Measurements from ENCODE around the gene RBBP8NL. TPM values are rescaled to one million over a fixed set of nuclear protein-coding genes. Genes with fewer than 3 reads are reported as not detected.

The RBBP8NL gene
- polyA plus RNA-seq, 1 donor (not counting 4 experiments of a cell fraction or from before 2014, with no cell fraction given): 0.13 TPM

GRCh38 chr20:62363920-62364851 lies 63.2 kb downstream of the RBBP8NL start:
- FAIRE-seq (no peak), DNase-seq (ENCODE audit: low read depth, low spot score) (no peak)
- no peaks in the 10 kb centered on the region for H3K9me3 ChIP-seq (ENCODE audit: control insufficient read depth, low read depth, low read length)
- H3K4me3 ChIP-seq (ENCODE audit: control insufficient read depth in 2 of 3, extremely low read depth in 1 of 3, insufficient read depth in 2 of 3, low read depth in 1 of 3, low read length in 3 of 3): peak overlapping the region in 2 of 3 experiments; percentile 92 to 93
- H3K9me1 ChIP-seq (ENCODE audit: control insufficient read depth, extremely low read depth, insufficient read depth, low read length): no peaks in the 10 kb centered on the region
- H3K4me1 ChIP-seq (ENCODE audit: control insufficient read depth, extremely low read depth, insufficient read depth, low read length): peaks cover 69% of the 10 kb centered on the region
- no peak overlapping the region for H3K27ac ChIP-seq (ENCODE audit: control insufficient read depth, insufficient read depth, low read length)
- peaks cover 29% of the 10 kb centered on the region for H4K20me1 ChIP-seq (ENCODE audit: control insufficient read depth, extremely low read depth, insufficient read depth, low read length)
- H3K4me2 ChIP-seq (ENCODE audit: control insufficient read depth, extremely low read depth, insufficient read depth, low read depth, low read length): peak overlapping the region; percentile 96
- TF ChIP-seq CTCF (optimal IDR thresholded peaks at IDR 0.05 in 1 of 3, IDR thresholded peaks at IDR 0.05 in 1 of 3, conservative IDR thresholded peaks at IDR 0.05 in 1 of 3; ENCODE audit: extremely low read depth in 1 of 3, insufficient read depth in 2 of 3, low read length in 3 of 3) (no peak), EZH2 (IDR thresholded peaks at IDR 0.05; ENCODE audit: low read length) (no peak)
- peaks cover 45% of the 10 kb centered on the region for H3K79me2 ChIP-seq (ENCODE audit: control insufficient read depth, insufficient read depth, low read length)
- peaks cover 5 to 12% of the 10 kb centered on the region in 2 experiments for H3K36me3 ChIP-seq (ENCODE audit: control insufficient read depth in 2 of 2, extremely low read depth in 1 of 2, insufficient read depth in 2 of 2, low read length in 2 of 2)
- dilution Hi-C loops (cut with MboI; ENCODE audit: extremely low pct_ligation_motif_present, low sequenced_read_pairs): no loop called here
- H3K9ac ChIP-seq (ENCODE audit: control insufficient read depth, extremely low read depth, insufficient read depth, low read length): no peak overlapping the region
- no peak overlapping the region for H2AFZ ChIP-seq (ENCODE audit: control insufficient read depth, low read length)
- no peaks in the 10 kb centered on the region for H3K27me3 ChIP-seq (ENCODE audit: control insufficient read depth, extremely low read depth, insufficient read depth, low read length)

- Histone ChIP-seq H3K27ac (ENCODE audit: control insufficient read depth, insufficient read depth, low read length) (no peak overlapping the region), H4K20me1 (ENCODE audit: control insufficient read depth, extremely low read depth, insufficient read depth, low read length) (peaks cover 33% of the 10 kb centered on the region), H2AFZ (ENCODE audit: control insufficient read depth, low read length) (no peak overlapping the region), H3K9me3 (ENCODE audit: control insufficient read depth, low read depth, low read length) (no peaks in the 10 kb centered on the region), H3K9ac (ENCODE audit: control insufficient read depth, extremely low read depth, insufficient read depth, low read length) (no peak overlapping the region), H3K9me1 (ENCODE audit: control insufficient read depth, extremely low read depth, insufficient read depth, low read length) (no peaks in the 10 kb centered on the region), H3K27me3 (ENCODE audit: control insufficient read depth, extremely low read depth, insufficient read depth, low read length) (no peaks in the 10 kb centered on the region), H3K4me3 (ENCODE audit: control insufficient read depth in 2 of 3, extremely low read depth in 1 of 3, insufficient read depth in 2 of 3, low read depth in 1 of 3, low read length in 3 of 3) (no peak overlapping the region), H3K4me2 (ENCODE audit: control insufficient read depth, extremely low read depth, insufficient read depth, low read depth, low read length) (peak overlapping the region; percentile 27), H3K4me1 (ENCODE audit: control insufficient read depth, extremely low read depth, insufficient read depth, low read length) (peaks cover 69% of the 10 kb centered on the region), H3K79me2 (ENCODE audit: control insufficient read depth, insufficient read depth, low read length) (peaks cover 53% of the 10 kb centered on the region), H3K36me3 (ENCODE audit: control insufficient read depth in 2 of 2, extremely low read depth in 1 of 2, insufficient read depth in 2 of 2, low read length in 2 of 2) (peaks cover 5 to 15% of the 10 kb centered on the region in 2 experiments)
- FAIRE-seq: no peak
- dilution Hi-C loops (cut with MboI; ENCODE audit: extremely low pct_ligation_motif_present, low sequenced_read_pairs): no loop called here
- peak in 2 of 3 experiments; percentile 21 to 61 for TF ChIP-seq CTCF (optimal IDR thresholded peaks at IDR 0.05 in 1 of 3, IDR thresholded peaks at IDR 0.05 in 1 of 3, conservative IDR thresholded peaks at IDR 0.05 in 1 of 3; ENCODE audit: extremely low read depth in 1 of 3, insufficient read depth in 2 of 3, low read length in 3 of 3)
- no peak for TF ChIP-seq EZH2 (IDR thresholded peaks at IDR 0.05; ENCODE audit: low read length)
- no peak for DNase-seq (ENCODE audit: low read depth, low spot score)
Observed at GRCh38 chr20:62362991-62363919, 64.1 kb downstream of the RBBP8NL start.
